Mucosa of descending colon (tissue), 3 donors: ENCODE results near the gene CCDC88C. TPM values are rescaled to one million over a fixed set of nuclear protein-coding genes. Genes with fewer than 3 reads are reported as not detected.

Experiments used
- ATAC-seq: fragments of 200-7000 bp; cut with Tn5 transposase; one replicate; pipeline ENCODE4 v1.9.1; 2020; ENCODE audit warnings: mild to moderate bottlenecking, moderate library complexity
- DNase-seq, 3 donors: peaks; one replicate each; pipeline ENCODE4 v3.0.0-alpha.2; 2020
- H3K36me3 ChIP-seq: fragments of 200-600 bp; one replicate; pipeline ENCODE4 v1.8.0; 2021; ENCODE audit warnings: low read depth, mild to moderate bottlenecking
- H3K4me1 ChIP-seq: fragments of 200-600 bp; one replicate; pipeline ENCODE4 v1.8.0; 2021; ENCODE audit warnings: low read depth, mild to moderate bottlenecking
- H3K4me3 ChIP-seq: fragments of 200-600 bp; one replicate; pipeline ENCODE4 v1.8.0; 2021; ENCODE audit warnings: mild to moderate bottlenecking
- H3K9me3 ChIP-seq: fragments of 200-600 bp; one replicate; pipeline ENCODE4 v1.8.0; 2021; ENCODE audit warnings: mild to moderate bottlenecking
- CTCF ChIP-seq: fragments of 200-600 bp; IDR thresholded peaks from one replicate; pipeline ENCODE4 v1.8.0; 2022; ENCODE audit warnings: antibody characterized with exemption, mild to moderate bottlenecking
- intact Hi-C, 2 donors: fragments of 100-400 bp; cut with DNase I in 1 of 2; cut with micrococcal nuclease in 1 of 2; formaldehyde crosslinking; loops; one replicate each; pipeline versions ENCODE4 v1.11.0 to v1.11.1; 2022; cut with DNase I, micrococcal nuclease
- total RNA-seq, 3 donors: library from RNA; stranded (reverse); fragmentation: NEBNext Ultra II Directional in 2 of 3; extraction: Animal tissue kit (Norgen Biotek cat#: 25700) in 2 of 3; gene quantifications; one replicate each; pipeline versions ENCODE4 v1.2.1 to v1.2.4, GENCODE V29; 2021 to 2023
- donor health status: DM: no; HTN: no; CAD: no; lungs with moderate emphysema.
- donor health status: DM: no; HTN: no; CAD: no.
- donor health status: DM: no; HTN: yes; CAD: no.

The CCDC88C gene
- total RNA-seq, 3 donors from 2014 or later, result 30.1 to 62.1 (median 56.6) TPM

- ATAC-seq (peak; percentile 40), DNase-seq (no peak)
- Histone ChIP-seq H3K9me3 (no peaks in the 10 kb centered on the region), H3K4me3 (no peak overlapping the region), H3K4me1 (peaks cover 15% of the 10 kb centered on the region), H3K36me3 (no peaks in the 10 kb centered on the region)
- TF ChIP-seq CTCF, result no peak
- intact Hi-C loops, result no loop called here
Observed at GRCh38 chr14:91254461-91254860, 163.2 kb downstream of the CCDC88C start.

GRCh38 chr14:91253795-91254323, 163.8 kb downstream of the CCDC88C start:
- TF ChIP-seq CTCF, result no peak
- DNase-seq (peak in 2 of 3 donors; percentile 52 to 54), ATAC-seq (peak; percentile 4)
- intact Hi-C loops, result no loop called here
- Histone ChIP-seq H3K4me1 (peaks cover 15% of the 10 kb centered on the region), H3K36me3 (no peaks in the 10 kb centered on the region), H3K9me3 (no peaks in the 10 kb centered on the region), H3K4me3 (no peak overlapping the region)

GRCh38 chr14:91252871-91253794, 164.5 kb downstream of the CCDC88C start:
- H3K4me1 ChIP-seq, result peaks cover 15% of the 10 kb centered on the region
- H3K36me3 ChIP-seq, result no peaks in the 10 kb centered on the region
- DNase-seq, result peak; percentile 62 to 80 (median 63)
- ATAC-seq, result peak; percentile 70
- no peaks in the 10 kb centered on the region for H3K9me3 ChIP-seq
- H3K4me3 ChIP-seq, result no peak overlapping the region
- intact Hi-C loops, result no loop called here
- no peak for TF ChIP-seq CTCF

GRCh38 chr14:91250912-91251311, 166.7 kb downstream of the CCDC88C start:
- intact Hi-C loops, result no loop called here
- no peak for TF ChIP-seq CTCF
- Histone ChIP-seq H3K9me3 (no peaks in the 10 kb centered on the region), H3K4me1 (peaks cover 15% of the 10 kb centered on the region), H3K36me3 (no peaks in the 10 kb centered on the region), H3K4me3 (no peak overlapping the region)
- DNase-seq (peak in 1 of 3 donors; percentile 46), ATAC-seq (no peak)

- no peak overlapping the region for H3K4me3 ChIP-seq
- no peak for TF ChIP-seq CTCF
- H3K36me3 ChIP-seq, result no peaks in the 10 kb centered on the region
- intact Hi-C loops, result no loop called here
- DNase-seq (peak in 1 of 3 donors; percentile 70), ATAC-seq (peak; percentile 27)
- H3K4me1 ChIP-seq, result peaks cover 15% of the 10 kb centered on the region
- no peaks in the 10 kb centered on the region for H3K9me3 ChIP-seq
Observed at GRCh38 chr14:91249841-91250616, 167.6 kb downstream of the CCDC88C start.
